ENCODE measurements around the gene FYB2. TPM values are rescaled to one million over a fixed set of nuclear protein-coding genes. Genes with fewer than 3 reads are reported as not detected.

Gene FYB2
- polyA plus RNA-seq, 2 of the 4 experiments (the other 2 are of a cell fraction): not detected

DNA sequence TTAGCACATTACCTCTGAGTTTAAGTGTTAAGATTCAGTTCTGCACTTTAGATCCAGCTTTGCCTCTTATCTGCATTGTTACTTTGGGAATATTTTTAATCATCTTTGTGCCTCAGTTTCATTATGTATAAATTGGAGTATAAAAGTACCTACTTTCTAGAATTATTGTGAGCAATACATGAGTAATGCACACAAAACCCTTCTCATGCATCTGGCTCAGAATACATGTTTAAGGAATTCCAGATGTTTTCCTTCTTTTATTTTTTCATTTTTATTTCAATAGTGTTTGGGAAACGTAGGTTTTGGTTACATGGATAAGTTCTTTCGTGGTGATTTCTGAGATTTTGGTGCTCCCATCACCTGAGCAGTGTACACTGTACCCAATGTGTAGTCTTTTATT lies 49.6 kb upstream of the FYB2 start (continued):
- no peak for TF ChIP-seq POLR2AphosphoS2 (conservative IDR thresholded peaks at IDR 0.05; ENCODE audit: low read length)

GRCh38 chr1:56867491-56867890 lies 48.3 kb upstream of the FYB2 start:
- DNase-seq (ENCODE audit: low read depth in 1 of 2, low spot score in 1 of 2): no peak
- no peak for ATAC-seq
- 2% methylated on average over 5 of the region's 5 CpGs for WGBS (ENCODE audit: missing lambda C conversion rate)
- Histone ChIP-seq H3K4me1 (no peaks in the 10 kb centered on the region), H3K9me3 (no peaks in the 10 kb centered on the region), H3K27ac (no peak overlapping the region), H3K4me2 (no peak overlapping the region), H3K4me3 (no peak overlapping the region)
- ChIA-PET POLR2A (no interaction called here), CTCF (no interaction called here)
- TF ChIP-seq RCOR1 (IDR thresholded peaks at IDR 0.05; ENCODE audit: low read depth, low read length) (no peak), MAFK (IDR thresholded peaks at IDR 0.05; ENCODE audit: partially characterized antibody) (no peak), ELK1 (IDR thresholded peaks at IDR 0.05; ENCODE audit: low read depth, low read length) (no peak), MAX (IDR thresholded peaks at IDR 0.05) (no peak), SMC3 (IDR thresholded peaks at IDR 0.05) (no peak), PBX3 (IDR thresholded peaks at IDR 0.05) (no peak), TP53 (CRISPR knock-in tag; IDR thresholded peaks at IDR 0.05) (no peak), RARB (CRISPR knock-in tag; IDR thresholded peaks at IDR 0.05) (no peak), SREBF2 (IDR thresholded peaks at IDR 0.05) (no peak), MYC (IDR thresholded peaks at IDR 0.05; ENCODE audit: borderline replicate concordance, low read length) (no peak), BCL3 (IDR thresholded peaks at IDR 0.05) (no peak), RNF2 (IDR thresholded peaks at IDR 0.05; ENCODE audit: borderline replicate concordance, low read depth) (no peak), EHF (CRISPR knock-in tag; IDR thresholded peaks at IDR 0.05) (no peak), ESRRA (IDR thresholded peaks at IDR 0.05; ENCODE audit: borderline replicate concordance, low read length) (no peak), ZNF302 (CRISPR knock-in tag; IDR thresholded peaks at IDR 0.05) (no peak), HDAC2 (IDR thresholded peaks at IDR 0.05) (no peak), FOXS1 (CRISPR knock-in tag; IDR thresholded peaks at IDR 0.05) (no peak), CHD4 (IDR thresholded peaks at IDR 0.05; ENCODE audit: borderline replicate concordance) (no peak), HEYL (CRISPR knock-in tag; IDR thresholded peaks at IDR 0.05) (no peak)
- TF ChIP-seq, protein P1, sequence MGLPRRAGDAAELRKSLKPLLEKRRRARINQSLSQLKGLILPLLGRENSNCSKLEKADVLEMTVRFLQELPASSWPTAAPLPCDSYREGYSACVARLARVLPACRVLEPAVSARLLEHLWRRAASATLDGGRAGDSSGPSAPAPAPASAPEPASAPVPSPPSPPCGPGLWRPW (IDR thresholded peaks at IDR 0.05): no peak
- no peak for FAIRE-seq

DNA sequence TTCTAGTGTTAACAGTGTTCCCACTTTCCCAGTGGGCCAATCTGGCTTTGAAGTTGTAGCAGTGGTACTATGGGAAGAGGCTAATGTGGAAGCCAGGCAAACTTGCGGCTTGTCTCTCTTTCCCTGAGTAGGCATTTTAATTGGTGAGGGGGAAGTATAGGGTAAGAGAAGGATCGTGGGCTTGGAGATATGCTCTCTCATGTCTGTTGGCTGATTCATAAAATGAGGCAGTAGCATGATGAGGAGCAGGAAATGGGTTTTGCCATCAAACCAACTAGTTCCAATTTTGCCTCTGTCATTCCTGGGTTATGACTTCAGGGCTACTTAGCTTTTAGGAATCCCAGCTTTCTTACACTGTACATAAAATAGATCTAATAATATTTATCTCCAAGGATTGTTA lies 47.5 kb upstream of the FYB2 start:
- H3K27ac ChIP-seq: no peak overlapping the region
- no peak overlapping the region for H3K4me2 ChIP-seq
- H3K9me3 ChIP-seq: no peaks in the 10 kb centered on the region
- ChIA-PET POLR2A (no interaction called here), CTCF (interaction anchor here (0.6 kb wide), 1 partner anchor 261 kb away, joined by 3 read pairs; no protein-coding TSS in a partner anchor)
- no peak for FAIRE-seq
- no peak overlapping the region for H3K4me3 ChIP-seq
- no peak for DNase-seq (ENCODE audit: low read depth in 1 of 2, low spot score in 1 of 2)
- H3K4me1 ChIP-seq: no peaks in the 10 kb centered on the region
- whole genome bisulfite sequencing (ENCODE audit: missing lambda C conversion rate): 50% methylated on average over 2 of the region's 2 CpGs
- no peak for ATAC-seq
- TF ChIP-seq MAFK (IDR thresholded peaks at IDR 0.05; ENCODE audit: partially characterized antibody) (no peak), HDAC2 (IDR thresholded peaks at IDR 0.05) (no peak), MAX (IDR thresholded peaks at IDR 0.05) (no peak), RFX5 (IDR thresholded peaks at IDR 0.05) (no peak), ZC3H11A (IDR thresholded peaks at IDR 0.05) (no peak), HOXB13 (CRISPR knock-in tag; IDR thresholded peaks at IDR 0.05; ENCODE audit: low read depth) (no peak), RNF2 (IDR thresholded peaks at IDR 0.05; ENCODE audit: borderline replicate concordance, low read depth) (no peak), GATA3 (IDR thresholded peaks at IDR 0.05; ENCODE audit: borderline replicate concordance) (no peak), ZNF302 (CRISPR knock-in tag; IDR thresholded peaks at IDR 0.05) (no peak), REST (IDR thresholded peaks at IDR 0.05) (no peak), NPAS2 (CRISPR knock-in tag; IDR thresholded peaks at IDR 0.05; ENCODE audit: borderline replicate concordance) (no peak), POLR2AphosphoS2 (conservative IDR thresholded peaks at IDR 0.05; ENCODE audit: low read length) (no peak)
- TF ChIP-seq, protein P2, sequence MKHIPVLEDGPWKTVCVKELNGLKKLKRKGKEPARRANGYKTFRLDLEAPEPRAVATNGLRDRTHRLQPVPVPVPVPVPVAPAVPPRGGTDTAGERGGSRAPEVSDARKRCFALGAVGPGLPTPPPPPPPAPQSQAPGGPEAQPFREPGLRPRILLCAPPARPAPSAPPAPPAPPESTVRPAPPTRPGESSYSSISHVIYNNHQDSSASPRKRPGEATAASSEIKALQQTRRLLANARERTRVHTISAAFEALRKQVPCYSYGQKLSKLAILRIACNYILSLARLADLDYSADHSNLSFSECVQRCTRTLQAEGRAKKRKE (CRISPR knock-in tag; IDR thresholded peaks at IDR 0.05; ENCODE audit: low read depth): no peak

Measured in A549 (cell line).